GM12878 (cell line): ENCODE results near the gene CDC42EP1. TPM values are rescaled to one million over a fixed set of nuclear protein-coding genes. Genes with fewer than 3 reads are reported as not detected.

Experiments
- ATAC-seq: fragments of 200-7000 bp; cut with Tn5 transposase; 3 replicates; pipeline ENCODE4 v1.9.1; 2020; ENCODE audit warnings: mild to moderate bottlenecking, moderate library complexity
- BruUV-seq: library from RNA; stranded (reverse); fragments of 400-500 nt; replicated peaks from 2 replicates; lab custom pipeline; 2021; lab: Mats Ljungman, UMichigan
- CTCF ChIA-PET: fragments of 300-600 bp; sonication (Branson Sonifier 250); formaldehyde crosslinking; extraction: SDS; loops from one replicate; lab custom pipeline; 2021; ENCODE audit warnings: inconsistent platforms; lab: Yijun Ruan, JAX
- POLR2A ChIA-PET: fragments of 350-600 bp; formaldehyde crosslinking; extraction: SDS; loops from one replicate; lab custom pipeline; 2021; ENCODE audit warnings: inconsistent platforms; lab: Charles Lee
- RAD21 ChIA-PET: fragments of 300-600 bp; sonication (Branson Sonifier 250); formaldehyde crosslinking; loops from one replicate; lab custom pipeline; 2023; ENCODE audit warnings: antibody characterized with exemption; ENCODE audit not compliant: unreplicated experiment; lab: Charles Lee
- SMC1A ChIA-PET: fragments of 300-600 bp; sonication (Branson Sonifier 250); formaldehyde crosslinking; loops from one replicate; lab custom pipeline; 2023; ENCODE audit not compliant: unreplicated experiment, uncharacterized antibody; lab: Charles Lee
- DNase-seq: peaks from one replicate; pipeline ENCODE4 v3.0.0-alpha.2; 2011; ENCODE audit warnings: low read depth, low spot score
- FAIRE-seq: peaks from 3 replicates; lab custom pipeline; 2011; peaks lifted over from hg19 to GRCh38; lab: Jason Lieb, UNC
- H2AFZ ChIP-seq: 2 replicates; pipeline ENCODE4 v1.6.0; 2011; ENCODE audit warnings: low read depth, low read length, control low read depth; ENCODE audit not compliant: control insufficient read depth
- H3K27ac ChIP-seq: 2 replicates; pipeline ENCODE4 v1.5.1; 2011; ENCODE audit warnings: control low read depth; ENCODE audit not compliant: control insufficient read depth, insufficient read depth
- H3K27me3 ChIP-seq, 2 experiments: replicated peaks in 1 of 2; 2 replicates each; pipeline versions ENCODE4 v1.6.0 to v1.6.1; 2011; ENCODE audit warnings: low read length in 1 of 2; ENCODE audit not compliant: control insufficient read depth in 2 of 2, insufficient read depth in 2 of 2
- H3K36me3 ChIP-seq, 2 experiments: 2 replicates each; pipeline ENCODE4 v1.5.1; 2011; ENCODE audit warnings: low read length in 1 of 2; ENCODE audit not compliant: control insufficient read depth in 2 of 2, insufficient read depth in 2 of 2
- H3K4me1 ChIP-seq: 2 replicates; pipeline ENCODE4 v1.6.1; 2011; ENCODE audit warnings: mild to moderate bottlenecking, low read length, moderate library complexity, mixed read lengths; ENCODE audit not compliant: control insufficient read depth, insufficient read depth
- H3K4me2 ChIP-seq: 2 replicates; pipeline ENCODE4 v1.6.0; 2011; ENCODE audit warnings: control low read depth; ENCODE audit not compliant: control insufficient read depth, insufficient read depth
- H3K4me3 ChIP-seq: fragments of 200-600 bp; sonication (generic); 2 replicates; pipeline ENCODE4 v1.5.1; 2016
- H3K79me2 ChIP-seq: 2 replicates; pipeline ENCODE4 v1.6.0; 2011; ENCODE audit warnings: low read length; ENCODE audit not compliant: control insufficient read depth, insufficient read depth
- H3K9ac ChIP-seq: 2 replicates; pipeline ENCODE4 v1.8.0; 2011; ENCODE audit warnings: low read length, control low read depth, mixed read lengths; ENCODE audit not compliant: control insufficient read depth, insufficient read depth
- H3K9me3 ChIP-seq: replicated peaks from 3 replicates; pipeline ENCODE4 v1.5.1; 2011; ENCODE audit warnings: mild to moderate bottlenecking, low read length; ENCODE audit not compliant: control insufficient read depth, insufficient read depth
- H4K20me1 ChIP-seq: 2 replicates; pipeline ENCODE4 v1.6.0; 2011; ENCODE audit not compliant: control insufficient read depth, insufficient read depth
- CTCF ChIP-seq, 3 experiments: IDR thresholded peaks in 2 of 3; conservative IDR thresholded peaks in 1 of 3; 2 replicates each; pipeline ENCODE4 v1.5.1; 2011; ENCODE audit warnings: low read depth in 3 of 3, low read length in 3 of 3, mild to moderate bottlenecking in 3 of 3, control low read depth in 2 of 3, moderate library complexity in 2 of 3, inconsistent platforms in 1 of 3, mixed read lengths in 1 of 3; ENCODE audit not compliant: control insufficient read depth in 2 of 3, insufficient read depth in 1 of 3; ENCODE audit errors: extremely low read depth in 1 of 3
- EED ChIP-seq: sonication (generic); IDR thresholded peaks from 2 replicates; pipeline ENCODE4 v1.6.1; 2016; ENCODE audit warnings: antibody characterized with exemption, low read depth
- PML ChIP-seq: IDR thresholded peaks from 2 replicates; pipeline ENCODE4 v1.6.1; 2012; ENCODE audit warnings: low read length, inconsistent platforms
- POLR2A ChIP-seq: IDR thresholded peaks from 2 replicates; pipeline ENCODE4 v1.6.1; 2011; ENCODE audit warnings: low read depth, mild to moderate bottlenecking, low read length
- POLR2AphosphoS5 ChIP-seq: IDR thresholded peaks from 2 replicates; pipeline ENCODE4 v1.6.1; 2011; ENCODE audit warnings: mild to moderate bottlenecking, low read length, inconsistent platforms
- RFX5 ChIP-seq: IDR thresholded peaks from 2 replicates; pipeline ENCODE4 v1.6.1; 2011; ENCODE audit warnings: low read depth, low read length, improper control_type of control experiment
- SIN3A ChIP-seq: IDR thresholded peaks from 2 replicates; pipeline ENCODE4 v1.6.1; 2012; ENCODE audit warnings: low read depth, low read length, improper control_type of control experiment
- SMAD1 ChIP-seq: fragments of 450-650 bp; IDR thresholded peaks from 2 replicates; pipeline ENCODE4 v1.6.1; 2018; ENCODE audit warnings: mild to moderate bottlenecking, low read depth; ENCODE audit not compliant: partially characterized antibody
- SMC3 ChIP-seq: IDR thresholded peaks from 2 replicates; pipeline ENCODE4 v1.6.1; 2011; ENCODE audit warnings: low read length, improper control_type of control experiment, borderline replicate concordance
- TBL1XR1 ChIP-seq: IDR thresholded peaks from 2 replicates; pipeline ENCODE4 v1.6.1; 2012; ENCODE audit warnings: low read depth, low read length, improper control_type of control experiment
- ZNF217 ChIP-seq: fragments of 450-650 bp; IDR thresholded peaks from 2 replicates; pipeline ENCODE4 v1.6.1; 2017; ENCODE audit warnings: antibody characterized with exemption, mild to moderate bottlenecking
- ZZZ3 ChIP-seq: IDR thresholded peaks from 2 replicates; pipeline ENCODE4 v1.6.1; 2011; ENCODE audit warnings: low read depth; ENCODE audit not compliant: control insufficient read depth, insufficient read length
- WGBS: methylation state at CpG from one replicate; pipeline ENCODE4 v1.1.6; 2016; ENCODE audit warnings: low lambda C conversion rate; ENCODE audit not compliant: insufficient replicate concordance, insufficient coverage; ENCODE audit errors: missing lambda C conversion rate; 5-methylcytosine and 5-hydroxymethylcytosine counted together
- in situ Hi-C: fragments of 300-500 bp; cut with MboI; formaldehyde crosslinking; loops from 9 replicates; pipeline ENCODE4 v1.14.3; 2018; ENCODE audit warnings: mixed read lengths
- intact Hi-C: fragments of 100-400 bp; cut with micrococcal nuclease; formaldehyde crosslinking; loops from one replicate; pipeline ENCODE4 v1.14.2; 2022; ENCODE audit not compliant: unreplicated experiment
- polyA plus RNA-seq, 11 experiments: library from polyadenylated mRNA; depleted of rRNA in 4 of 11; unstranded in 6 of 11; stranded (reverse) in 5 of 11; fragments of >200 nt; fragmentation: Nextera tagmentation in 4 of 11; fragmentation: Illumina TruSeq in 1 of 11; extraction: Ambion mirVana in 4 of 11; extraction: Trizol in 1 of 11; gene quantifications; 1 replicate in 1 of 11; 2 replicates in 10 of 11; pipeline versions ENCODE4 v1.2.1 to v1.2.3, GENCODE V29; 2011 to 2016; ENCODE audit warnings: inconsistent platforms in 2 of 11, missing spikeins in 2 of 11, low read depth in 1 of 11
- total RNA-seq, 4 experiments: library from RNA; depleted of rRNA in 3 of 4; stranded (reverse); fragments of >200 nt in 3 of 4; fragmentation: Illumina TruSeq in 1 of 4; extraction: Trizol in 1 of 4; gene quantifications; 2 replicates each; pipeline versions ENCODE4 v1.2.1 to v1.2.3, GENCODE V29; 2013 to 2021
- TF ChIP-seq, protein P1 (sequence below): fragments of 150-350 bp; IDR thresholded peaks from 2 replicates; pipeline ENCODE4 v1.6.1; 2016; ENCODE audit warnings: low read depth, low read length
- TF ChIP-seq, protein P2 (sequence below): fragments of 450-650 bp; formaldehyde crosslinking; IDR thresholded peaks from 2 replicates; pipeline ENCODE4 v1.4.0; 2022; ENCODE audit warnings: mild to moderate bottlenecking, moderate library complexity
- TF ChIP-seq, protein P3 (sequence below): fragments of 150-350 bp; IDR thresholded peaks from 2 replicates; pipeline ENCODE4 v1.6.1; 2014; ENCODE audit warnings: mild to moderate bottlenecking, low read depth, low read length

CDC42EP1 gene
- total and polyA plus RNA-seq, 10 of the 15 experiments (the other 5 are each of a cell fraction or from before 2014, with no cell fraction given): 0.04 to 0.33 (median 0.09) TPM; not detected in 7

DNA sequence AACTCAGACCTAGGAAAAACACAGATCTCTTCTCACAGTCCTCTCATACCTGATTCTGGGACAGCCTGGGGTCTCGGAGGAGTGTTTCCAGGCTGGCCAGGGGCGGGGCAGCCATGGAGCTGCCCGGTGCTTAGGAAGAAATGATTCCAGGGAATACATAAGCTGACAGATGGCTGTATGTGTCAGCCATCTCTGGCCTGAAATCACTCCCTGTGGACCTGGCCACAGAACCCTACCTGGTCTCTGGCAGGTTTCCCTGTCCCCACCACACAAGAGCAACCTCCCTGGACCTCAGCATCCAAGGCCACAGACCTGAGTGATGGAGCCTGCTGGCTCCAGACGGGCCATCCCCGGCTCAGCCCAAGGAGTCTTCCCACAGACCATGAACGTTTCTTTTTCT is 58.4 kb downstream of the CDC42EP1 start:
- Histone ChIP-seq H4K20me1 (no peaks in the 10 kb centered on the region), H2AFZ (no peak overlapping the region), H3K79me2 (no peaks in the 10 kb centered on the region), H3K9me3 (no peaks in the 10 kb centered on the region), H3K9ac (no peak overlapping the region), H3K4me3 (no peak overlapping the region), H3K36me3 (peaks cover 13 to 26% of the 10 kb centered on the region in 2 experiments), H3K4me1 (peaks cover 6% of the 10 kb centered on the region), H3K4me2 (no peak overlapping the region), H3K27me3 (no peaks in the 10 kb centered on the region), H3K27ac (no peak overlapping the region; the same call in 1 of the 2 replicates)
- ChIA-PET SMC1A (interaction anchor here (1.1 to 2.0 kb wide), 2 partner anchors 11 to 57 kb away, joined by 6 to 11 read pairs; partner anchors contain the start of genes GGA1 and LGALS1), RAD21 (interaction anchor here (0.5 to 1.8 kb wide), 6 partner anchors 10 to 282 kb away, joined by 3 to 10 read pairs (median 4); partner anchors contain the start of gene GGA1), CTCF (interaction anchor here (0.7 to 14.9 kb wide), 8 partner anchors 10 to 244 kb away, joined by 3 to 275 read pairs (median 6); partner anchors contain the start of genes GGA1, LGALS1, NOL12 and SH3BP1), POLR2A (interaction anchor here (0.9 to 1.2 kb wide), 5 partner anchors 9 to 63 kb away, joined by 3 to 12 read pairs (median 3); partner anchors contain the start of genes GGA1 and LGALS1)
- in situ Hi-C loops: no loop called here
- 90% methylated on average over 6 of the region's 6 CpGs for WGBS
- no TSS peak for BruUV-seq
- ATAC-seq (no peak), DNase-seq (no peak), FAIRE-seq (no peak)
- intact Hi-C loops: no loop called here
- TF ChIP-seq POLR2A (no peak), SMAD1 (no peak), CTCF (IDR thresholded peaks at IDR 0.05 in 2 of 3, conservative IDR thresholded peaks at IDR 0.05 in 1 of 3; ENCODE audit: control insufficient read depth in 2 of 3, extremely low read depth in 1 of 3, insufficient read depth in 1 of 3, low read depth in 3 of 3, low read length in 3 of 3) (no peak), SIN3A (no peak), EED (no peak), SMC3 (no peak), TBL1XR1 (no peak), RFX5 (no peak), PML (no peak), ZNF217 (no peak), POLR2AphosphoS5 (no peak), ZZZ3 (no peak)
- TF ChIP-seq, protein P1, sequence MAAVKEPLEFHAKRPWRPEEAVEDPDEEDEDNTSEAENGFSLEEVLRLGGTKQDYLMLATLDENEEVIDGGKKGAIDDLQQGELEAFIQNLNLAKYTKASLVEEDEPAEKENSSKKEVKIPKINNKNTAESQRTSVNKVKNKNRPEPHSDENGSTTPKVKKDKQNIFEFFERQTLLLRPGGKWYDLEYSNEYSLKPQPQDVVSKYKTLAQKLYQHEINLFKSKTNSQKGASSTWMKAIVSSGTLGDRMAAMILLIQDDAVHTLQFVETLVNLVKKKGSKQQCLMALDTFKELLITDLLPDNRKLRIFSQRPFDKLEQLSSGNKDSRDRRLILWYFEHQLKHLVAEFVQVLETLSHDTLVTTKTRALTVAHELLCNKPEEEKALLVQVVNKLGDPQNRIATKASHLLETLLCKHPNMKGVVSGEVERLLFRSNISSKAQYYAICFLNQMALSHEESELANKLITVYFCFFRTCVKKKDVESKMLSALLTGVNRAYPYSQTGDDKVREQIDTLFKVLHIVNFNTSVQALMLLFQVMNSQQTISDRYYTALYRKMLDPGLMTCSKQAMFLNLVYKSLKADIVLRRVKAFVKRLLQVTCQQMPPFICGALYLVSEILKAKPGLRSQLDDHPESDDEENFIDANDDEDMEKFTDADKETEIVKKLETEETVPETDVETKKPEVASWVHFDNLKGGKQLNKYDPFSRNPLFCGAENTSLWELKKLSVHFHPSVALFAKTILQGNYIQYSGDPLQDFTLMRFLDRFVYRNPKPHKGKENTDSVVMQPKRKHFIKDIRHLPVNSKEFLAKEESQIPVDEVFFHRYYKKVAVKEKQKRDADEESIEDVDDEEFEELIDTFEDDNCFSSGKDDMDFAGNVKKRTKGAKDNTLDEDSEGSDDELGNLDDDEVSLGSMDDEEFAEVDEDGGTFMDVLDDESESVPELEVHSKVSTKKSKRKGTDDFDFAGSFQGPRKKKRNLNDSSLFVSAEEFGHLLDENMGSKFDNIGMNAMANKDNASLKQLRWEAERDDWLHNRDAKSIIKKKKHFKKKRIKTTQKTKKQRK: no peak
- TF ChIP-seq, protein P2, sequence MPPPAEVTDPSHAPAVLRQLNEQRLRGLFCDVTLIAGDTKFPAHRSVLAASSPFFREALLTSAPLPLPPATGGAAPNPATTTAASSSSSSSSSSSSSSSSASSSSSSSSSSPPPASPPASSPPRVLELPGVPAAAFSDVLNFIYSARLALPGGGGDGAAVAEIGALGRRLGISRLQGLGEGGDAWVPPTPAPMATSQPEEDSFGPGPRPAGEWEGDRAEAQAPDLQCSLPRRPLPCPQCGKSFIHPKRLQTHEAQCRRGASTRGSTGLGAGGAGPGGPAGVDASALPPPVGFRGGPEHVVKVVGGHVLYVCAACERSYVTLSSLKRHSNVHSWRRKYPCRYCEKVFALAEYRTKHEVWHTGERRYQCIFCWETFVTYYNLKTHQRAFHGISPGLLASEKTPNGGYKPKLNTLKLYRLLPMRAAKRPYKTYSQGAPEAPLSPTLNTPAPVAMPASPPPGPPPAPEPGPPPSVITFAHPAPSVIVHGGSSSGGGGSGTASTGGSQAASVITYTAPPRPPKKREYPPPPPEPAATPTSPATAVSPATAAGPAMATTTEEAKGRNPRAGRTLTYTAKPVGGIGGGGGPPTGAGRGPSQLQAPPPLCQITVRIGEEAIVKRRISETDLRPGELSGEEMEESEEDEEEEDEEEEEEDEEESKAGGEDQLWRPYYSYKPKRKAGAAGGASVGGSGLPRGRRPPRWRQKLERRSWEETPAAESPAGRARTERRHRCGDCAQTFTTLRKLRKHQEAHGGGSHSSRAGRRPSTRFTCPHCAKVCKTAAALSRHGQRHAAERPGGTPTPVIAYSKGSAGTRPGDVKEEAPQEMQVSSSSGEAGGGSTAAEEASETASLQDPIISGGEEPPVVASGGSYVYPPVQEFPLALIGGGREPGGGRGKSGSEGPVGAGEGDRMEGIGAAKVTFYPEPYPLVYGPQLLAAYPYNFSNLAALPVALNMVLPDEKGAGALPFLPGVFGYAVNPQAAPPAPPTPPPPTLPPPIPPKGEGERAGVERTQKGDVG: no peak
- TF ChIP-seq, protein P3, sequence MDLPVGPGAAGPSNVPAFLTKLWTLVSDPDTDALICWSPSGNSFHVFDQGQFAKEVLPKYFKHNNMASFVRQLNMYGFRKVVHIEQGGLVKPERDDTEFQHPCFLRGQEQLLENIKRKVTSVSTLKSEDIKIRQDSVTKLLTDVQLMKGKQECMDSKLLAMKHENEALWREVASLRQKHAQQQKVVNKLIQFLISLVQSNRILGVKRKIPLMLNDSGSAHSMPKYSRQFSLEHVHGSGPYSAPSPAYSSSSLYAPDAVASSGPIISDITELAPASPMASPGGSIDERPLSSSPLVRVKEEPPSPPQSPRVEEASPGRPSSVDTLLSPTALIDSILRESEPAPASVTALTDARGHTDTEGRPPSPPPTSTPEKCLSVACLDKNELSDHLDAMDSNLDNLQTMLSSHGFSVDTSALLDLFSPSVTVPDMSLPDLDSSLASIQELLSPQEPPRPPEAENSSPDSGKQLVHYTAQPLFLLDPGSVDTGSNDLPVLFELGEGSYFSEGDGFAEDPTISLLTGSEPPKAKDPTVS: no peak
